DND-41 (cell line): ENCODE measurements around the gene MIA.
A peak's percentile ranks its signal among the peaks of the same experiment; 100 is the strongest.

Experiments used
- ATAC-seq: fragments of 200-7000 bp; cut with Tn5 transposase; 3 replicates; pipeline ENCODE4 v1.9.1; 2021; ENCODE audit warnings: low read depth; ENCODE audit not compliant: insufficient read depth
- DNase-seq: peaks from one replicate; pipeline ENCODE4 v3.0.0-alpha.2; 2020
- H2AFZ ChIP-seq: 2 replicates; pipeline ENCODE4 v1.6.0; 2012; ENCODE audit warnings: low read depth, low read length
- H3K27ac ChIP-seq: 2 replicates; pipeline ENCODE4 v1.5.1; 2012; ENCODE audit warnings: low read length, inconsistent platforms
- H3K27me3 ChIP-seq: fragments of 200-600 bp; sonication (generic); 2 replicates; pipeline ENCODE4 v1.6.0; 2012; ENCODE audit warnings: low read length, mild to moderate bottlenecking, inconsistent platforms; ENCODE audit not compliant: insufficient read depth, poor library complexity
- H3K36me3 ChIP-seq: 2 replicates; pipeline ENCODE4 v1.5.1; 2012; ENCODE audit warnings: low read length, inconsistent platforms; ENCODE audit not compliant: insufficient read depth
- H3K4me1 ChIP-seq: 2 replicates; pipeline ENCODE4 v1.5.1; 2012; ENCODE audit warnings: mild to moderate bottlenecking, low read length; ENCODE audit not compliant: insufficient read depth
- H3K4me2 ChIP-seq: 2 replicates; pipeline ENCODE4 v1.6.0; 2012; ENCODE audit warnings: mild to moderate bottlenecking, moderate library complexity, low read length, inconsistent platforms; ENCODE audit not compliant: insufficient read depth
- H3K4me3 ChIP-seq, 2 experiments: fragments of 200-600 bp in 1 of 2; shearing (Covaris generic) in 1 of 2; 2 replicates each; pipeline ENCODE4 v1.5.1; 2012 to 2016; ENCODE audit warnings: inconsistent platforms in 2 of 2, low read length in 2 of 2, mild to moderate bottlenecking in 2 of 2, low read depth in 1 of 2, moderate library complexity in 1 of 2
- H3K79me2 ChIP-seq: 2 replicates; pipeline ENCODE4 v1.6.0; 2012; ENCODE audit warnings: low read length, inconsistent platforms; ENCODE audit not compliant: insufficient read depth
- H3K9ac ChIP-seq: 2 replicates; pipeline ENCODE4 v1.6.0; 2012; ENCODE audit warnings: low read depth, mild to moderate bottlenecking, inconsistent platforms, low read length, moderate library complexity
- H3K9me3 ChIP-seq: 2 replicates; pipeline ENCODE4 v1.5.1; 2012; ENCODE audit warnings: low read length, moderate library complexity, mild to moderate bottlenecking, inconsistent platforms; ENCODE audit not compliant: insufficient read depth, severe bottlenecking
- H4K20me1 ChIP-seq: 2 replicates; pipeline ENCODE4 v1.6.0; 2012; ENCODE audit warnings: low read length; ENCODE audit not compliant: insufficient read depth
- EZH2 ChIP-seq: IDR thresholded peaks from 3 replicates; pipeline ENCODE4 v1.6.1; 2012; ENCODE audit warnings: borderline replicate concordance, low read depth, mild to moderate bottlenecking, moderate library complexity, low read length, inconsistent platforms; ENCODE audit not compliant: severe bottlenecking
- TF ChIP-seq, protein P1 (sequence below): IDR thresholded peaks from 2 replicates; pipeline ENCODE4 v1.5.1; 2012; ENCODE audit warnings: borderline replicate concordance, low read length, moderate library complexity, mild to moderate bottlenecking; ENCODE audit not compliant: poor library complexity, severe bottlenecking; ENCODE audit errors: extremely low read depth

MIA gene

GRCh38 chr19:40800997-40801377 is 25.7 kb downstream of the MIA start:
- Histone ChIP-seq H3K79me2 (peaks cover 71% of the 10 kb centered on the region), H3K36me3 (peaks cover 57% of the 10 kb centered on the region), H3K4me3 (peak overlapping the region in 1 of 2 experiments; percentile 79; a peak in 2 of 4 replicates), H3K27me3 (no peaks in the 10 kb centered on the region), H3K9ac (peak overlapping the region; percentile 92), H2AFZ (no peak overlapping the region), H3K4me1 (peaks cover 64% of the 10 kb centered on the region), H3K4me2 (peak overlapping the region; percentile 70), H4K20me1 (peaks cover 61% of the 10 kb centered on the region), H3K27ac (no peak overlapping the region), H3K9me3 (no peaks in the 10 kb centered on the region)
- no peak for ATAC-seq
- DNase-seq = no peak
- TF ChIP-seq, protein P1, sequence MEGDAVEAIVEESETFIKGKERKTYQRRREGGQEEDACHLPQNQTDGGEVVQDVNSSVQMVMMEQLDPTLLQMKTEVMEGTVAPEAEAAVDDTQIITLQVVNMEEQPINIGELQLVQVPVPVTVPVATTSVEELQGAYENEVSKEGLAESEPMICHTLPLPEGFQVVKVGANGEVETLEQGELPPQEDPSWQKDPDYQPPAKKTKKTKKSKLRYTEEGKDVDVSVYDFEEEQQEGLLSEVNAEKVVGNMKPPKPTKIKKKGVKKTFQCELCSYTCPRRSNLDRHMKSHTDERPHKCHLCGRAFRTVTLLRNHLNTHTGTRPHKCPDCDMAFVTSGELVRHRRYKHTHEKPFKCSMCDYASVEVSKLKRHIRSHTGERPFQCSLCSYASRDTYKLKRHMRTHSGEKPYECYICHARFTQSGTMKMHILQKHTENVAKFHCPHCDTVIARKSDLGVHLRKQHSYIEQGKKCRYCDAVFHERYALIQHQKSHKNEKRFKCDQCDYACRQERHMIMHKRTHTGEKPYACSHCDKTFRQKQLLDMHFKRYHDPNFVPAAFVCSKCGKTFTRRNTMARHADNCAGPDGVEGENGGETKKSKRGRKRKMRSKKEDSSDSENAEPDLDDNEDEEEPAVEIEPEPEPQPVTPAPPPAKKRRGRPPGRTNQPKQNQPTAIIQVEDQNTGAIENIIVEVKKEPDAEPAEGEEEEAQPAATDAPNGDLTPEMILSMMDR = no peak
- TF ChIP-seq EZH2 = no peak

DNA sequence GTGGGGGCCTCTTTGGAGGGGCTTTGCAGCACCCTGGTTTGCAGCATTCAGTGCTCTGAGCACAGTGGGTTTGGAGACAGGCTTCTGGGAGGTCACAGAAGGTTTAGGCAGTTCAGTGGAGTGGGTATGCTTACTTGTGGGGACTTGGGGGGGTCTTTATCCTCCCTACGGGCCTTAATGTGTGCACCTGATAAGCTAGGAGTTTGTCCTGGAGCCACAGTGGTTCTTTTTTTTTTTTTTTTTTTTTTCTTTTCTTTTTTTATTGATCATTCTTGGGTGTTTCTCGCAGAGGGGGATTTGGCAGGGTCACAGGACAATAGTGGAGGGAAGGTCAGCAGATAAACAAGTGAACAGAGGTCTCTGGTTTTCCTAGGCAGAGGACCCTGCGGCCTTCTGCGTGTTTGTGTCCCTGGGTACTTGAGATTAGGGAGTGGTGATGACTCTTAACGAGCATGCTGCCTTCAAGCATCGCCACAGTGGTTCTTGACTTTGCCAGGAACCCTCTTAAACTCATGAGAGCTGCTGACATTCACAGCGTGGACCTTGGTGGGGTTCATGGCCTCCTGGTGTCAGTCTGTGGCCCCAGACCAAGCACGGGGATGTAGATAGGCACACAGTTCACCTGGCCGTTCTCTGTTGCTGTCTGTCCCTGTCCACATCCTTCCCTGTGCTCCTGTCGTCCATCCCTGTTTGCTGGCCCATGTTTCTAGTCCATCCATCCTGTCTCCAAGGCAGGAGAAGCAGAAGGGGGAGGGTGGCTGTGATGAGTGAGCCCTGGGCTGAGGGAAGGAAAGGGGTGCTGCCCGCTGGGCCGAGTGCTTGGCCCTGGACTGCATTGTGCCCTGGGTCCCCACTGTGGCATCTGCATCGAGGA is 26.3 kb downstream of the MIA start:
- ATAC-seq (no peak), DNase-seq (no peak)
- H3K36me3 ChIP-seq = peaks cover 63% of the 10 kb centered on the region
- peak overlapping the region; percentile 92 for H3K9ac ChIP-seq
- no peaks in the 10 kb centered on the region for H3K9me3 ChIP-seq
- H3K4me3 ChIP-seq = peak overlapping the region in 1 of 2 experiments; percentile 79; a peak in 2 of 4 replicates
- no peak overlapping the region for H2AFZ ChIP-seq
- no peaks in the 10 kb centered on the region for H3K27me3 ChIP-seq
- H3K27ac ChIP-seq = peak overlapping the region; percentile 52; the same call in 1 of the 2 replicates
- peaks cover 68% of the 10 kb centered on the region for H4K20me1 ChIP-seq
- TF ChIP-seq EZH2 = no peak
- TF ChIP-seq, protein P1 = no peak
- peaks cover 64% of the 10 kb centered on the region for H3K4me1 ChIP-seq
- peak overlapping the region; percentile 70 for H3K4me2 ChIP-seq
- H3K79me2 ChIP-seq = peaks cover 78% of the 10 kb centered on the region

- H3K36me3 ChIP-seq = peaks cover 72% of the 10 kb centered on the region
- H3K9ac ChIP-seq = peak overlapping the region; percentile 36
- no peak for TF ChIP-seq EZH2
- TF ChIP-seq, protein P1 = no peak
- no peak overlapping the region for H2AFZ ChIP-seq
- H3K27ac ChIP-seq = peak overlapping the region; percentile 42
- ATAC-seq (no peak), DNase-seq (no peak)
- peak overlapping the region in 1 of 2 experiments; percentile 49; a peak in 2 of 4 replicates for H3K4me3 ChIP-seq
- H3K4me1 ChIP-seq = peaks cover 62% of the 10 kb centered on the region
- H4K20me1 ChIP-seq = peaks cover 77% of the 10 kb centered on the region
- no peaks in the 10 kb centered on the region for H3K9me3 ChIP-seq
- H3K4me2 ChIP-seq = peak overlapping the region; percentile 70
- H3K79me2 ChIP-seq = peaks cover 85% of the 10 kb centered on the region
- H3K27me3 ChIP-seq = no peaks in the 10 kb centered on the region
Observed at GRCh38 chr19:40802300-40803169, 27.2 kb downstream of the MIA start.
